Upper lobe of left lung (tissue), 4 donors: Measurements from ENCODE around the gene KCNAB2.

Experiments used
- CTCF ChIP-seq, 6 experiments: fragments of 450-650 bp in 4 of 6; fragments of 200-600 bp in 2 of 6; sonication (generic) in 2 of 6; IDR thresholded peaks; one replicate each; pipeline ENCODE4 v1.5.1; 2016 to 2019; ENCODE audit warnings: antibody characterized with exemption in 6 of 6
- POLR2A ChIP-seq, 4 donors: fragments of 450-650 bp; IDR thresholded peaks; one replicate each; pipeline ENCODE4 v1.5.1; 2016 to 2017; ENCODE audit warnings: antibody characterized with exemption in 4 of 4, mild to moderate bottlenecking in 2 of 4

- TF ChIP-seq POLR2A (IDR thresholded peaks at IDR 0.05) (no peak), CTCF (IDR thresholded peaks at IDR 0.05) (no peak)
These were observed 68.1 kb downstream of the KCNAB2 start for GRCh38 chr1:6113745-6114144.
